Mesendoderm (in vitro differentiated cells): ENCODE data around the gene TBL1X.
A peak's percentile ranks its signal among the peaks of the same experiment; 100 is the strongest.

Experiments used
- DNase-seq: peaks from one replicate; pipeline ENCODE4 v3.0.0; 2013
- H2AK5ac ChIP-seq: 2 replicates; pipeline ENCODE4 v1.6.1; 2013; ENCODE audit warnings: low read length, inconsistent platforms
- H2BK120ac ChIP-seq: 2 replicates; pipeline ENCODE4 v1.6.1; 2013; ENCODE audit warnings: low read depth, mild to moderate bottlenecking, low read length, moderate library complexity, mixed read lengths
- H2BK15ac ChIP-seq: replicated peaks from 2 replicates; pipeline ENCODE4 v1.6.1; 2013; ENCODE audit warnings: low read depth, mild to moderate bottlenecking, moderate library complexity
- H2BK5ac ChIP-seq: 2 replicates; pipeline ENCODE4 v1.6.1; 2013; ENCODE audit warnings: low read length, inconsistent platforms
- H3K18ac ChIP-seq: 2 replicates; pipeline ENCODE4 v1.6.1; 2013; ENCODE audit warnings: mild to moderate bottlenecking, low read length, mixed read lengths
- H3K23ac ChIP-seq: one replicate; pipeline ENCODE4 v1.6.1; 2013; ENCODE audit warnings: low read length
- H3K27ac ChIP-seq: 2 replicates; pipeline ENCODE4 v1.5.1; 2013; ENCODE audit warnings: low read depth, mild to moderate bottlenecking, inconsistent platforms, low read length, moderate library complexity
- H3K27me3 ChIP-seq: 2 replicates; pipeline ENCODE4 v1.6.1; 2013; ENCODE audit warnings: low read length, control low read depth, mild to moderate bottlenecking, inconsistent platforms; ENCODE audit not compliant: insufficient read depth, poor library complexity
- H3K36me3 ChIP-seq: 2 replicates; pipeline ENCODE4 v1.6.1; 2013; ENCODE audit warnings: low read length, inconsistent platforms; ENCODE audit not compliant: control insufficient read depth, insufficient read depth
- H3K4ac ChIP-seq: one replicate; pipeline ENCODE4 v1.6.1; 2013; ENCODE audit warnings: low read depth, mild to moderate bottlenecking, low read length, moderate library complexity
- H3K4me1 ChIP-seq: 2 replicates; pipeline ENCODE4 v1.6.1; 2013; ENCODE audit warnings: low read depth, low read length, inconsistent platforms; ENCODE audit not compliant: control insufficient read depth
- H3K4me2 ChIP-seq: 2 replicates; pipeline ENCODE4 v1.6.1; 2013; ENCODE audit warnings: low read length
- H3K4me3 ChIP-seq: 2 replicates; pipeline ENCODE4 v1.5.1; 2013; ENCODE audit warnings: mild to moderate bottlenecking, low read length
- H3K56ac ChIP-seq: one replicate; pipeline ENCODE4 v1.6.1; 2013; ENCODE audit warnings: low read length
- H3K79me1 ChIP-seq: 2 replicates; pipeline ENCODE4 v1.6.1; 2013; ENCODE audit warnings: low read length, inconsistent platforms
- H3K79me2 ChIP-seq: 2 replicates; pipeline ENCODE4 v1.6.1; 2013; ENCODE audit warnings: mild to moderate bottlenecking, low read length; ENCODE audit not compliant: control insufficient read depth, insufficient read depth
- H3K9ac ChIP-seq: 2 replicates; pipeline ENCODE4 v1.6.1; 2013; ENCODE audit warnings: low read length, inconsistent platforms
- H4K5ac ChIP-seq: one replicate; pipeline ENCODE4 v1.6.1; 2013; ENCODE audit warnings: low read length
- H4K8ac ChIP-seq: one replicate; pipeline ENCODE4 v1.6.1; 2013; ENCODE audit warnings: low read depth, mild to moderate bottlenecking, control low read depth, low read length, moderate library complexity
- WGBS: extraction: QIAGEN DNeasy Blood & Tissue Kit; methylation state at CpG from one replicate; pipeline ENCODE4 v1.1.7; 2013; ENCODE audit warnings: low lambda C conversion rate, missing lambda C conversion rate; ENCODE audit not compliant: insufficient coverage; ENCODE audit errors: extremely low coverage; 5-methylcytosine and 5-hydroxymethylcytosine counted together

The TBL1X gene

GRCh38 chrX:9788911-9789310 lies 324.1 kb downstream of the TBL1X start:
- Histone ChIP-seq H3K4ac (no peak overlapping the region), H3K79me2 (peaks cover 8% of the 10 kb centered on the region), H3K56ac (peak overlapping the region; percentile 56), H3K79me1 (no peaks in the 10 kb centered on the region), H4K8ac (no peak overlapping the region), H4K5ac (no peak overlapping the region), H3K4me1 (peaks cover 4% of the 10 kb centered on the region), H3K27me3 (no peaks in the 10 kb centered on the region), H2BK120ac (no peak overlapping the region), H3K23ac (no peak overlapping the region), H3K9ac (peak overlapping the region; percentile 21), H3K27ac (peak overlapping the region; percentile 81), H3K4me2 (peak overlapping the region; percentile 25), H3K4me3 (no peak overlapping the region), H2BK15ac (no peak overlapping the region), H3K36me3 (no peaks in the 10 kb centered on the region), H2AK5ac (no peak overlapping the region), H2BK5ac (no peak overlapping the region), H3K18ac (no peak overlapping the region)
- DNase-seq: no peak
- WGBS: no CpG with 5 or more reads among the region's 2 CpGs

- H2AK5ac ChIP-seq: no peak overlapping the region
- H2BK15ac ChIP-seq: no peak overlapping the region
- no peak overlapping the region for H4K5ac ChIP-seq
- peaks cover 8% of the 10 kb centered on the region for H3K79me2 ChIP-seq
- H3K4me3 ChIP-seq: no peak overlapping the region
- no peaks in the 10 kb centered on the region for H3K36me3 ChIP-seq
- DNase-seq: peak; percentile 92
- no peak overlapping the region for H3K23ac ChIP-seq
- no peak overlapping the region for H3K4ac ChIP-seq
- no peak overlapping the region for H2BK120ac ChIP-seq
- peak overlapping the region; percentile 45 for H3K27ac ChIP-seq
- no CpG with 5 or more reads among the region's 5 CpGs for WGBS
- H4K8ac ChIP-seq: no peak overlapping the region
- H3K56ac ChIP-seq: peak overlapping the region; percentile 56
- no peak overlapping the region for H2BK5ac ChIP-seq
- H3K4me1 ChIP-seq: peaks cover 4% of the 10 kb centered on the region
- H3K9ac ChIP-seq: no peak overlapping the region
- H3K79me1 ChIP-seq: no peaks in the 10 kb centered on the region
- no peaks in the 10 kb centered on the region for H3K27me3 ChIP-seq
- H3K18ac ChIP-seq: peak overlapping the region; percentile 22
- H3K4me2 ChIP-seq: peak overlapping the region; percentile 25
Measured at GRCh38 chrX:9789555-9789954, 324.7 kb downstream of the TBL1X start.
